ENCODE results near the gene DRC1. TPM values are rescaled to one million over a fixed set of nuclear protein-coding genes. Genes with fewer than 3 reads are reported as not detected.

DRC1 gene
- total RNA-seq, 1 experiment from 2014 or later: not detected

DNA sequence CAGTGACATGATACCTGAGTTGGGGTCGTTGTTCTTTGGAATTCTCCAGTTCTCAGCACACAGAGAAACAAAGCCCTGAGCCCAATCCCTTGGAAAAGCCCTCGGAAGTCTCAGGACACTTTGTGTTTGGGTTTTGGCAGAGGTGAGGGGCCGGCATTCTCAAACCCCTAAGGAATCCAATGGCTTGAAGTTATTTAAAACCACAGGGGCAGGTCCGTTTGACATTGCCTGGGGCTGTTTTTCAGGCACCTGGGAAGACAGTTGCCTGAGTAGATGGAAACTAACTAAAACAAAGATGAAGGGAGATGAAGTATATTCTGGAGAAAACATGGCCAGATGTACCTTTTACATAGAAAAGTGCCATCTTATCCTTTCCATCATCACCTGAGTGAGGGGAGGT, 98.7 kb downstream of the DRC1 start:
- H3K4me3 ChIP-seq (replicated peaks in 1 of 2; ENCODE audit: low read depth in 1 of 2, low read length in 2 of 2): no peak overlapping the region
- H3K4me1 ChIP-seq (ENCODE audit: control insufficient read depth in 1 of 2, insufficient read depth in 2 of 2, low read length in 2 of 2): peaks cover 3 to 15% of the 10 kb centered on the region in 2 experiments; a peak in 3 of 4 replicates
- H3K9me3 ChIP-seq (ENCODE audit: control insufficient read depth in 1 of 2, insufficient read depth in 1 of 2, low read depth in 1 of 2, low read length in 2 of 2): no peaks in the 10 kb centered on the region
- peaks cover 5% of the 10 kb centered on the region; the same call in 1 of the 2 replicates for H3K27me3 ChIP-seq (ENCODE audit: insufficient read depth, low read length)
- DNase-seq (ENCODE audit: low read depth, low spot score) (no peak), ATAC-seq (no peak)
- ChIA-PET POLR2A (no interaction called here), RAD21 (ENCODE audit: low non-redundant PET in 1 of 2, low total read pairs in 2 of 2, uncharacterized antibody in 2 of 2, unreplicated experiment in 2 of 2) (interaction anchor here in 1 of 2 experiments (0.5 kb wide), 1 partner anchor 72 kb away, joined by 4 read pairs; no protein-coding TSS in a partner anchor), CTCF (no interaction called here)
- H3K9me2 ChIP-seq (ENCODE audit: insufficient read depth): no peaks in the 10 kb centered on the region
- H2AFZ ChIP-seq (ENCODE audit: low read depth, low read length, poor library complexity, severe bottlenecking): no peak overlapping the region
- no peak overlapping the region for H3K27ac ChIP-seq (ENCODE audit: low read depth, low read length)
- no peak overlapping the region for H3K4me2 ChIP-seq (ENCODE audit: low read length)
- intact Hi-C loops (cut with micrococcal nuclease): no loop called here
- no TSS peak for BruUV-seq (replicated peaks)
- H3K79me2 ChIP-seq (ENCODE audit: insufficient read depth, low read length): no peaks in the 10 kb centered on the region
- no peak overlapping the region for H3K9ac ChIP-seq (ENCODE audit: low read length)
- H4K20me1 ChIP-seq (ENCODE audit: insufficient read depth): no peaks in the 10 kb centered on the region
- H3K36me3 ChIP-seq (ENCODE audit: control insufficient read depth in 1 of 2, insufficient read depth in 2 of 2, low read length in 2 of 2): no peaks in the 10 kb centered on the region
- TF ChIP-seq EGR1 (IDR thresholded peaks at IDR 0.05; ENCODE audit: low read depth) (no peak), POLR2A (IDR thresholded peaks at IDR 0.05; ENCODE audit: borderline replicate concordance, extremely low read depth, insufficient read depth, insufficient read length) (no peak), EZH2 (IDR thresholded peaks at IDR 0.05) (no peak), TCF7L2 (IDR thresholded peaks at IDR 0.05; ENCODE audit: borderline replicate concordance, extremely low read depth, insufficient read depth, insufficient read length) (no peak), EZH2phosphoT487 (IDR thresholded peaks at IDR 0.05; ENCODE audit: borderline replicate concordance) (no peak), CEBPB (IDR thresholded peaks at IDR 0.05; ENCODE audit: low read depth) (no peak)
- TF ChIP-seq, protein P1, sequence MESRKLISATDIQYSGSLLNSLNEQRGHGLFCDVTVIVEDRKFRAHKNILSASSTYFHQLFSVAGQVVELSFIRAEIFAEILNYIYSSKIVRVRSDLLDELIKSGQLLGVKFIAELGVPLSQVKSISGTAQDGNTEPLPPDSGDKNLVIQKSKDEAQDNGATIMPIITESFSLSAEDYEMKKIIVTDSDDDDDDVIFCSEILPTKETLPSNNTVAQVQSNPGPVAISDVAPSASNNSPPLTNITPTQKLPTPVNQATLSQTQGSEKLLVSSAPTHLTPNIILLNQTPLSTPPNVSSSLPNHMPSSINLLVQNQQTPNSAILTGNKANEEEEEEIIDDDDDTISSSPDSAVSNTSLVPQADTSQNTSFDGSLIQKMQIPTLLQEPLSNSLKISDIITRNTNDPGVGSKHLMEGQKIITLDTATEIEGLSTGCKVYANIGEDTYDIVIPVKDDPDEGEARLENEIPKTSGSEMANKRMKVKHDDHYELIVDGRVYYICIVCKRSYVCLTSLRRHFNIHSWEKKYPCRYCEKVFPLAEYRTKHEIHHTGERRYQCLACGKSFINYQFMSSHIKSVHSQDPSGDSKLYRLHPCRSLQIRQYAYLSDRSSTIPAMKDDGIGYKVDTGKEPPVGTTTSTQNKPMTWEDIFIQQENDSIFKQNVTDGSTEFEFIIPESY (IDR thresholded peaks at IDR 0.05; ENCODE audit: extremely low read depth, insufficient replicate concordance, low read length): no peak
- TF ChIP-seq, protein P2, sequence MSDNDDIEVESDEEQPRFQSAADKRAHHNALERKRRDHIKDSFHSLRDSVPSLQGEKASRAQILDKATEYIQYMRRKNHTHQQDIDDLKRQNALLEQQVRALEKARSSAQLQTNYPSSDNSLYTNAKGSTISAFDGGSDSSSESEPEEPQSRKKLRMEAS (IDR thresholded peaks at IDR 0.05): no peak
